Ascending aorta (tissue), 2 donors: ENCODE measurements around the gene CAMK1G. TPM values are rescaled to one million over a fixed set of nuclear protein-coding genes. Genes with fewer than 3 reads are reported as not detected.

Experiments
- DNase-seq, 2 donors: peaks; one replicate each; pipeline ENCODE4 v3.0.0-alpha.2; 2019; ENCODE audit warnings: low spot score in 2 of 2
- H3K27ac ChIP-seq, 2 donors: fragments of 200-600 bp; sonication (generic); one replicate each; pipeline ENCODE4 v1.5.1; 2016 to 2017; ENCODE audit warnings: mild to moderate bottlenecking in 1 of 2
- H3K27me3 ChIP-seq: fragments of 200-600 bp; sonication (generic); one replicate; pipeline ENCODE4 v1.5.1; 2017
- H3K36me3 ChIP-seq, 2 donors: fragments of 200-600 bp; sonication (generic); one replicate each; pipeline ENCODE4 v1.5.1; 2016
- H3K4me1 ChIP-seq, 2 donors: fragments of 200-600 bp; sonication (generic); one replicate each; pipeline ENCODE4 v1.5.1; 2016 to 2017; ENCODE audit warnings: mild to moderate bottlenecking in 1 of 2
- H3K4me3 ChIP-seq, 2 donors: fragments of 200-600 bp; sonication (generic); one replicate each; pipeline ENCODE4 v1.5.1; 2016 to 2017; ENCODE audit warnings: mild to moderate bottlenecking in 1 of 2
- H3K9me3 ChIP-seq, 2 donors: fragments of 200-600 bp; sonication (generic); one replicate each; pipeline ENCODE4 v1.5.1; 2016
- intact Hi-C: fragments of 100-400 bp; cut with DNase I; formaldehyde crosslinking; loops from one replicate; pipeline ENCODE4 v1.15.1; 2023
- total RNA-seq: library from RNA; depleted of rRNA; stranded (reverse); fragments of >200 nt; gene quantifications from one replicate; pipeline ENCODE4 v1.1.0, GENCODE V29; 2016
- TF ChIP-seq, protein P1 (sequence below), 3 experiments: fragments of 200-600 bp in 2 of 3; fragments of 450-650 bp in 1 of 3; sonication (generic) in 2 of 3; IDR thresholded peaks; one replicate each; pipeline ENCODE4 v1.5.1; 2016 to 2019; ENCODE audit warnings: antibody characterized with exemption in 3 of 3, mild to moderate bottlenecking in 1 of 3, moderate library complexity in 1 of 3

CAMK1G gene
- total RNA-seq, 1 donor from 2014 or later = not detected

DNA sequence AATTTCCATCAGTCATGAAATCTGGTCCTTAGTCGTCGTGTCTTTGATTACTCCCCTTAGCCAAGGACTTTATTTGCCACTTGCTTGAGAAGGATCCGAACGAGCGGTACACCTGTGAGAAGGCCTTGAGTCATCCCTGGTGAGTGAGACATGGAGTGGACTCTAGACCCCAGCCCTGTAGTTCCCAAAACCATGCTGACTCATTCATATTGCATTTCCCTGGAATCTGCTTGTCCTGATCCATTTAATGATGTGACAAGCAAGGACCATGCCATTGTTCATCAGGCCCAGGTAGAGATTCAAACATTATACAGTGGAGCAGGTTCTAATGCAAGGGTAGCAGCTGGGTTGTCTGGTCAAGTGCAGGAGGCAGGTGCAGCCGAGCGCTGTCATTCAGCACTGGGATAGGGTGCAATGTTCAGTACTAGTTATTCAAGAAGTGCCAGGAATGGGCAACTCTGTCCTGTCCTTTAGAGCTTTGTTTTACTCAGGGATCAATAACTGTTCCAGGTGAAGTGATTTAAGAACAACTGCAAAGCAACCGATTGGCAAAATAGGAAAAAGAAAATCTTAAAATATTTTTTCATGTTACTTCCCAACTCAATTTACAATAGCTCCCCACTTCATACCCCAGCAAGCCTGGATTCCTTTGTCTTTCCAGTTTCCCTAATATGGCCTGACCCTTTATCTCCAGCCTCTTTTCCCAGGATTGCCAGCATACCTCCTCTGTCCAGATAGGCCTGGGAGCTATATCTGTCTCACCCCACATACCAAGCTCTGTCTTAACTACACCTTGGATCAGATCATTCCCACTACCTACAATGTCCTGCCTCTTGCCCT, 26.5 kb downstream of the CAMK1G start:
- TF ChIP-seq, protein P1, sequence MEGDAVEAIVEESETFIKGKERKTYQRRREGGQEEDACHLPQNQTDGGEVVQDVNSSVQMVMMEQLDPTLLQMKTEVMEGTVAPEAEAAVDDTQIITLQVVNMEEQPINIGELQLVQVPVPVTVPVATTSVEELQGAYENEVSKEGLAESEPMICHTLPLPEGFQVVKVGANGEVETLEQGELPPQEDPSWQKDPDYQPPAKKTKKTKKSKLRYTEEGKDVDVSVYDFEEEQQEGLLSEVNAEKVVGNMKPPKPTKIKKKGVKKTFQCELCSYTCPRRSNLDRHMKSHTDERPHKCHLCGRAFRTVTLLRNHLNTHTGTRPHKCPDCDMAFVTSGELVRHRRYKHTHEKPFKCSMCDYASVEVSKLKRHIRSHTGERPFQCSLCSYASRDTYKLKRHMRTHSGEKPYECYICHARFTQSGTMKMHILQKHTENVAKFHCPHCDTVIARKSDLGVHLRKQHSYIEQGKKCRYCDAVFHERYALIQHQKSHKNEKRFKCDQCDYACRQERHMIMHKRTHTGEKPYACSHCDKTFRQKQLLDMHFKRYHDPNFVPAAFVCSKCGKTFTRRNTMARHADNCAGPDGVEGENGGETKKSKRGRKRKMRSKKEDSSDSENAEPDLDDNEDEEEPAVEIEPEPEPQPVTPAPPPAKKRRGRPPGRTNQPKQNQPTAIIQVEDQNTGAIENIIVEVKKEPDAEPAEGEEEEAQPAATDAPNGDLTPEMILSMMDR (IDR thresholded peaks at IDR 0.05) = no peak
- H3K4me1 ChIP-seq = no peaks in the 10 kb centered on the region
- no peaks in the 10 kb centered on the region for H3K9me3 ChIP-seq
- DNase-seq = no peak
- no peaks in the 10 kb centered on the region for H3K36me3 ChIP-seq
- H3K27me3 ChIP-seq = no peaks in the 10 kb centered on the region
- intact Hi-C loops = no loop called here
- no peak overlapping the region for H3K27ac ChIP-seq
- H3K4me3 ChIP-seq = no peak overlapping the region

DNA sequence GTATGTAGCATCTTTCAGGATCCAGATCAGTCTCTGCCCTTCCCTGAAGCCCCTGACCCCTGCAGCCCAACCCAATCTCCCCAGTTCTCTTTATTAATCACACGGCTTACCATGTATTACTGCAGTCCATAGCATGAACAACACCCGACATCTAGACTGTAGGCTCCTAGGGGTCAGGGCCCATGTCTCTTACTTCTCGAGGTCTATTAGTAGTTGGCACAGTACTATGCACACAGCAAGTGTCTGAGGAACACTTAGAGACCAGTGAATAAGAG, 27.1 kb downstream of the CAMK1G start:
- intact Hi-C loops = no loop called here
- DNase-seq = no peak
- no peaks in the 10 kb centered on the region for H3K9me3 ChIP-seq
- H3K27ac ChIP-seq = no peak overlapping the region
- no peaks in the 10 kb centered on the region for H3K27me3 ChIP-seq
- no peak overlapping the region for H3K4me3 ChIP-seq
- TF ChIP-seq, protein P1 (IDR thresholded peaks at IDR 0.05) = no peak
- H3K36me3 ChIP-seq = no peaks in the 10 kb centered on the region
- H3K4me1 ChIP-seq = no peaks in the 10 kb centered on the region

DNA sequence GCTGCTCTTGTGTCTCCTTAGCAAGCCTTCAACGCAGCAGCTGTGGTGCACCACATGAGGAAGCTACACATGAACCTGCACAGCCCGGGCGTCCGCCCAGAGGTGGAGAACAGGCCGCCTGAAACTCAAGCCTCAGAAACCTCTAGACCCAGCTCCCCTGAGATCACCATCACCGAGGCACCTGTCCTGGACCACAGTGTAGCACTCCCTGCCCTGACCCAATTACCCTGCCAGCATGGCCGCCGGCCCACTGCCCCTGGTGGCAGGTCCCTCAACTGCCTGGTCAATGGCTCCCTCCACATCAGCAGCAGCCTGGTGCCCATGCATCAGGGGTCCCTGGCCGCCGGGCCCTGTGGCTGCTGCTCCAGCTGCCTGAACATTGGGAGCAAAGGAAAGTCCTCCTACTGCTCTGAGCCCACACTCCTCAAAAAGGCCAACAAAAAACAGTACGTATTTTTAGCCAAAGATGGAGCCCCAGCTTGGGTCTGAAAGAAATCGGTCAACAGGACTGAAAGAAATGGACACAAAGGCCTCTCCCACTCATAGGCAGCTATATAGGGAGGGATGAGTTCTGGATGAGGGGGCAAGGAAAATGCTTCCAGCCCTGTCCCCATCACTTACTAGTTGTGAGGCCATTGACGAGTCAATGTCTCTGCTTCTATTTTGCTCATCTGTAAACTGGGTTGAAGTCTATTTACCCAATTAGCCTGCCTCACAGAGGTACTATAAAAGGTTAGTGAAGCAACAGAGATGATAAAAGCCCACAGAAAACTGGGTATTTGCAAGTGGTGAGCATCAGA, 28.5 kb downstream of the CAMK1G start:
- intact Hi-C loops = no loop called here
- no peak overlapping the region for H3K4me3 ChIP-seq
- no peak for DNase-seq
- H3K9me3 ChIP-seq = no peaks in the 10 kb centered on the region
- H3K27ac ChIP-seq = no peak overlapping the region
- TF ChIP-seq, protein P1 (IDR thresholded peaks at IDR 0.05) = no peak
- no peaks in the 10 kb centered on the region for H3K36me3 ChIP-seq
- no peaks in the 10 kb centered on the region for H3K27me3 ChIP-seq
- H3K4me1 ChIP-seq = no peaks in the 10 kb centered on the region

DNA sequence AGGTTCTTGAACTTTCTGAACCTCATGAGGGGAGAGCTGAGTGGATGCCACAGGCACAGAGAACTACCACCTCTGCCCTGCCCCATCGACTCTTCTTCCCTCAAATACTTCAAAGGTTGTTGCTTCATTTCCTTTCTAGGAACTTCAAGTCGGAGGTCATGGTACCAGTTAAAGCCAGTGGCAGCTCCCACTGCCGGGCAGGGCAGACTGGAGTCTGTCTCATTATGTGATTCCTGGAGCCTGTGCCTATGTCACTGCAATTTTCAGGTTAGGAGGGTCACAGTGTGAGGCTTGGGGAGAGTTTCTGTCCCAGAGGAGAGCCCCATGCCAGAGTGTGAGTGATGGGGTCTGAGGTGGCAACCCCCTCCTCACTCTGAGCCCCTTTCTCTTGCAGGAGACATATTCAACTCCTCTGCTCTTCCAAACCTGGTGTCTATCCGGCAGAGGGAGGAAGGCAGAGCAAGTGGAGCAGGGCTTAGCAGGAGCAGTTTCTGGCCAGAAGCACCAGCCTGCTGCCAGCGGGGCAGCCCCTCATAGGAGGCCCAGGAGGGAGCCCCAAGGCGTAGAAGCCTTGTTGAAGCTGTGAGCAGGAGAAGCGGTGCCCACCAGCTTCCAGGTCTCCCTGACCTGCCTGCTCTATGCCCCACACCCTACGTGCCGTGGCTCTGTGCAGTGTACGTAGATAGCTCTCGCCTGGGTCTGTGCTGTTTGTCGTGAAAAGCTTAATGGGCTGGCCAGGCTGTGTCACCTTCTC, 29.3 kb downstream of the CAMK1G start:
- DNase-seq = no peak
- Histone ChIP-seq H3K4me3 (no peak overlapping the region), H3K9me3 (no peaks in the 10 kb centered on the region), H3K27me3 (no peaks in the 10 kb centered on the region), H3K27ac (no peak overlapping the region), H3K4me1 (no peaks in the 10 kb centered on the region), H3K36me3 (no peaks in the 10 kb centered on the region)
- intact Hi-C loops = no loop called here
- TF ChIP-seq, protein P1 (IDR thresholded peaks at IDR 0.05) = no peak

DNA sequence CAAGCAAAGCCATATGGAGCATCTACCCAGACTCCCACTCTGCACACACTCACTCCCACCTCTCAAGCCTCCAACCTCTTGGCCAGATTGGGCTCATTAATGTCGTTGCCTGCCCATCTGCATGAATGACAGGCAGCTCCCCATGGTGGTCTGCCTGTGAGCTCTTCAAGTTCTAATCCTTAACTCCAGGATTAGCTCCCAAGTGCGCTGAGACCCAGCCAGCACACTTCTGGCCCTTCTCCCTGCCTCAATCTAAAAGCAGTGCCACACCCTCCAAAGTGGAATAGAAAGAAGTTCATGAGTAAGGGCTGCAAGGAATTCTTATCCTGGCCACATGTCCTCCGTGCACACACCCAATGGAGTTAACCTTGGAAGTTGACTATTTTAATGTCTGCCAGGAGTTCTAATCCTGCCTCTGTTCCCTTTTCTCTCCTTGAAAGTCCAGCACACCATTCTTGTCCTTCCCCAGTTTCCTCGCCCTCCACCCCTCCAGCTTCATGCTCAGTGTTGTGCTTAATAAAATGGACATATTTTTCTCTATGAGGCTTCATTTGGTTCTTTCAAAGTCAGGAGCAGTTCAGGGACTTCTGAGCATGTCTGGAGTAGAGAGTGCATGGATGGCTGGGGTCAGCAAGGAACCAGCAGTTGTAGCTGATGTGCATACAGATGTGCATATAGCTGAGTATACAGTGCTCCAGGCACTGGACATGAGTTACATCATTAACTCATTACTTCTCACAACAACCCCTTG, 30.1 kb downstream of the CAMK1G start:
- intact Hi-C loops = no loop called here

More for the DNA sequence above, 30.1 kb downstream of the CAMK1G start:
- Histone ChIP-seq H3K4me1 (no peaks in the 10 kb centered on the region), H3K4me3 (no peak overlapping the region), H3K9me3 (no peaks in the 10 kb centered on the region), H3K27me3 (no peaks in the 10 kb centered on the region), H3K27ac (no peak overlapping the region), H3K36me3 (no peaks in the 10 kb centered on the region)
- DNase-seq = no peak
- TF ChIP-seq, protein P1 (IDR thresholded peaks at IDR 0.05) = no peak
